GM21447 (cell line): ENCODE results near the gene PLEKHO1.

Source experiments
- ATAC-seq: cut with Tn5 transposase; IDR thresholded peaks from one replicate; pipeline ENCODE4 v1.9.1; 2021; ENCODE audit not compliant: unreplicated experiment

Gene PLEKHO1

GRCh38 chr1:150150133-150151021, 661 bp downstream of the PLEKHO1 start:
- ATAC-seq, result no peak

GRCh38 chr1:150151291-150152181, 1.8 kb downstream of the PLEKHO1 start:
- no peak for ATAC-seq

DNA sequence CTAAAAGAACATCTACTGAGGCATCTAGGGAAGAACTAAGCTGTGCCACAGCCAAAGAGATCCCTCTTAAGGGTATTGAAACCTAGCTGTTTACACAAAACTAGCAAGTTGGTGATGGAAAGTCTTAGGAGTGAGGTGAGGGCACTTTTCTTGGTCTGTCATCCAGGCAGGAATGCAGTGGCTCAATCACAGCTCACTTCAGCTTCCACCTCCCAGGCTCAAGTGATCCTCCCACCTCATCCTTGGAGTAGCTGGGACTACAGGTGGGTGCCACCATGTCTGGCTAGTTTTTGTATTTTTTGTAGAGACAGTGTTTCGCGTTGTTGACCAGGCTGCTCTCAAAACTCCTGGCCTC, 2.4 kb downstream of the PLEKHO1 start:
- no peak for ATAC-seq

DNA sequence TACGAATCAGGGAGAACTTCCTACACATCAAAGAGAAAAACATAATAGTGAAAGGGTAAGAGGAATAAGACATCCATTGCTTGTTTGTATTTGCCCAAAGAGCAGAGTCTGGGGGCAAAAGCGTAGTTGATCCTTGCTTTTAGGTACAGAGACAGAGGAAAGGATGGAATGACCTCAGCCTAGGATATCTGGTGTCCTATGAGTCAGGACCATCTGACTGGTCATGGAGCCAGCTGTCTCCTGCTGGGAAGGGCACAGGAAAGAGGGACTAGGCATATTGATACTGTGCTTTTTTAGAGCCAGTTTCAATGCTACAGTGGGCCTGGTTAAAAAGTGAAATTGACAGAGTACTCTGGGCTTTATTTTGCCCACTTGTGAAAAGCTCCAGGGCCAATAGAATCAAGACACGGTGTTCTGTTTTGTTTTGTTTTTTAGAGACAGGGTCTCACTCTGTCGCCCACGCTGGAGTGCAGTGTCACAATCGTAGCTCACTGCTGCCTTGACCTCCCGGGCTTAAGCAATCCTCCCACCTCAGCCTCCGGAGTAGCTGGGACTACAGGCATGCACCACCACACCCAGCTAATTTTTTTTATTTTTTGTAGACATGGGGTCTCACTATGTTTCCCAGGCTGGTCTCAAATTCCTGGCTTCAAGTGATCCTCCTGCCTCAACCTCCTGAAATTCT, 3.2 kb downstream of the PLEKHO1 start:
- ATAC-seq, result no peak

GRCh38 chr1:150154143-150154542, 4.4 kb downstream of the PLEKHO1 start:
- no peak for ATAC-seq

DNA sequence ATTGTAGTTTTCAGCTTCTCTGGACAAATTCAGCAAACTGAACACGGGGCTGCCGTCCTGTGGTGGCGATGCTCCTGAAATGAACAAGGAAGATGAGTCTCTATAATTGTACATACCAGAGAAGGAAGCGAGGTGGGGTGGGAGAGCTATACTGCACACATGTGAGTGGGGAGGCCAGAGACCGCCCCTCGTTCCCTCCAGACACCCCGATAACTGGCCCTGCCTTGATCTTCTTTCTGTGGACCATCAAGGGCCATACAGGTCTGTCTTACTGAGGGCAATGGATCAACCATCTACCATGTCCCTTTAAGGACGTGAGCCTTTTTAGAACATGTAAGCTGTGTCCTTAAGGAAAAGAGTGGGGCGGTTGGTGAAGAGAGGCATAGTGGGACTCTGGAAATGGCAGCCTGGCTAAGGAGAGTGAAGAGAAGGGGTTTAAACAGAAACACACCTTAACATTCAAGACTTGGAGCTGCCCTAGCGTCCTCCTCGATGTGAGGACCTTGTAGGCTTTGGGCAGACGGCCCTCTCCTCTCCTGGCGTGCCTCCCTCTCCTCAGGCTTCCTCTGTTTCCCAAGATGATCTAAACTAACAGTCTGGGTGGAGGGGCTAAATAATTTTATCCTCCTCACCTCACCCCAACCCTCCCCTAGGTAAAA, 5.8 kb downstream of the PLEKHO1 start:
- ATAC-seq, result no peak

DNA sequence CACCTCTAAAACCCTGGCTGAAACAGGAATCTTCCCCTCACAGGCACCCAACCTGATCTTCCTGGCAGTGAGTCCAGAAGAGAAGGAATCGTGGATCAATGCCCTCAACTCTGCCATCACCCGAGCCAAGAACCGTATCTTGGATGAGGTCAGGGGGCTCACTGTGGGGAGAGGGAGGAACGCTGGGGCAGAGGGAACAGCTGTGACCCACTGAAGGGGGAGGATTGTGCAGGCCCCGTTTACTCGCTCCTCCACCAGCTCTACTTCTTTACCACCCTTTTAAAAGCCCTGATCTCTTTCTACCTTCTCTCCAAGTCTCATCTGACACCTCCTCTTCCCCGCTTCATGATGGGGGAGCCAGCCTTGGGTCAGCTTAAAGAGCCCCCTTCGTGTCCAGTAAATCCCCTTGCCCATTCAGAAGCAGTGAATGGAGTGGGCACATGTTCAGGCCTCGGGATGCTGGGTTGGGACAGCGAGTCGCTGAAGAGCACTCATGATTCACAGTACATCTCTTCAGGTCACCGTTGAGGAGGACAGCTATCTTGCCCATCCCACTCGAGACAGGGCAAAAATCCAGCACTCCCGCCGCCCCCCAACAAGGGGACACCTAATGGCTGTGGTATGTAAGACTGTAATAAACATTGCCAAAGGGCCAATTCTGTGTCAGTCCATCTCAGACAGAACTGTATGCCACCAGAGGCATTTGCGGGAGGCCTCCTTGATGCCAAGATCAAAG, 7.3 kb downstream of the PLEKHO1 start:
- ATAC-seq, result no peak

DNA sequence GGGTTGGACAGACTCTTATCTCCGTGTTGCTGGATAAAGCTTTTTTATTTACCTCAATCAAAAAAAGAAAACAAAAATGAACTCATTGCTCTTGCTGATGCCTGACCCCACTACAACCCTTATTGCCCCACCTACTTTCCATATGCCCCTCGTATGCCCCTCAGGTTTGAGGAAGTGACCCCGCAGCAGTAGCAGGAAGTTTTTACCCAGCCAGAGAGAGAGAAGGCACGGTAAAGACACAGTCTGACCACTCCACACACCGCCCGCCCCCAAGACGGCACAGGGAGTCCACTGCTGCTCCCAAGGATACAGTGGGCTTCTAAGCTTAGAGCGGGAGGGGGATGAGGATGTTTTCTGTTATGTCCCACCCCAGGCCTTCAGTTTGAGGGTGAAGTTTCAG, 9.8 kb downstream of the PLEKHO1 start:
- no peak for ATAC-seq

DNA sequence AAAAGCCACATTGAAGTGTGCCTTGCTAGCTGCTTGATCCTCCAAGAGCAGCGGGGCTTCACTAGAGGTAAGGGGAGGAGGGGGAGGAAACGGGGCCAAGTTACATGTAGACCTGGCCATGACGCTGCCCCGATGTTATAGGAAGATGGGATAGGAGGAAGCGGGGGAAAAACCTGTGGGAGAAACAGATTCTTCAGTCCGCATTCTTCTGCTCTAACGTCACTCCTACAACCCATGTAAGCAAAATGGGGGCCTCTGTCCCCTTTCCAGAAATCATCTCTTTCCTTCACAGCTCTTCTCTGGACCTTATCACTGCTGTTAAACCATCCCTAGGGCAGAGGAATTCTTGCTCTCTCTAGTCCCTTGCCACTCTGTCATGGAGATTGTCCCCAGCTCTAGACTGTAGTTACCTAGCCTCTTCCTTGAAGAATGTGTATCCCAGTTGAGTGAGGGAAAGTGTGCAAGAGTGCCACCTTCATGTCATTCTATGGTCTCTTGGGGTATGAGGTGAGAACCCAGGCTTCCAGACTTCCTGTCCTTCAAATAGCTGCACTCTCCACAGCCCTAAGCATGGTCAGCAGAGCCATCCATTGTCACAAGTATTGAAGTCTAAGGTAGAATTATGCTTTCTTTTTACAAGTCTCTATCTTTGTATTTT, 11.4 kb downstream of the PLEKHO1 start:
- ATAC-seq, result no peak

DNA sequence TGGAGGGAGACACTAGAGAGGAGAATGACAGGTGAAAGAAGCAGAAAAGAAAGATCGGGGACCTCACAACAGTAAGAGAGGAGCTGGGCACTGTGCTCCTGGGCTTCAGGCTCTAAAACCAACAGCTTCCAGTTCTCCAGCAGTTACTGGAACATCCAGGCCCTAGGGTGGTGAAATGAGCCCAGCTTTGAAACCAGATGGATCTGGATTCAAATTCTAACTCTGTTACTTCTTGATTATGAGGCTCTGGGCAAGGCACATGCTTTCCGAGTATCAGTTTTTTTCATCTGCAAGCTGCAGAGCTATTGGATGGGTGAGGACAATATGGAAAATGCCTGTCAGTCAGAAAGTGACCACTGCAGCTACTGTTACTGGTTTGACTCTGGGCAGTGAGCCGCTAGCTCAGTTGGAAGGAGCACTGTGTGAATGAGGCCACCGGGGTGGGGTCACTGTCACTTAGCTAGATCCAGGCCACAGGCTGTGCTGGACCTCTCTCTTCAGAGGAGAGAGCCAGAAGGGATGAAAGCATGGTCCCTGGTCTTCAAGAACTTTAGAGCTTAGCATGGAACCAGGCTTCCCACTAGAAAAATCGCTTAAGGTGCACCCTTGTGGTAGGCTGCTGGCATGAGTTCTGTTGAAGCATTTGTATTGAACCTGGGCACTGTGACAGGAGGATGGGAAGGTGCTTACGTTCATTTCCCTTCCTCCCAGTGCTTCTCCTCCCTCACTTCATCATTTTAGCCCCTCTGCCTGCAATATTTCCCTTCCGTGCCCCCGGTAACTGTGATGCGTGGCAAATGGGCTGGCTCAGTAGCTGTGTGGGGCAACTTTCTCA, 12.2 kb downstream of the PLEKHO1 start:
- ATAC-seq, result no peak

- no peak for ATAC-seq
These were observed 12.8 kb downstream of the PLEKHO1 start for GRCh38 chr1:150162582-150162861.

DNA sequence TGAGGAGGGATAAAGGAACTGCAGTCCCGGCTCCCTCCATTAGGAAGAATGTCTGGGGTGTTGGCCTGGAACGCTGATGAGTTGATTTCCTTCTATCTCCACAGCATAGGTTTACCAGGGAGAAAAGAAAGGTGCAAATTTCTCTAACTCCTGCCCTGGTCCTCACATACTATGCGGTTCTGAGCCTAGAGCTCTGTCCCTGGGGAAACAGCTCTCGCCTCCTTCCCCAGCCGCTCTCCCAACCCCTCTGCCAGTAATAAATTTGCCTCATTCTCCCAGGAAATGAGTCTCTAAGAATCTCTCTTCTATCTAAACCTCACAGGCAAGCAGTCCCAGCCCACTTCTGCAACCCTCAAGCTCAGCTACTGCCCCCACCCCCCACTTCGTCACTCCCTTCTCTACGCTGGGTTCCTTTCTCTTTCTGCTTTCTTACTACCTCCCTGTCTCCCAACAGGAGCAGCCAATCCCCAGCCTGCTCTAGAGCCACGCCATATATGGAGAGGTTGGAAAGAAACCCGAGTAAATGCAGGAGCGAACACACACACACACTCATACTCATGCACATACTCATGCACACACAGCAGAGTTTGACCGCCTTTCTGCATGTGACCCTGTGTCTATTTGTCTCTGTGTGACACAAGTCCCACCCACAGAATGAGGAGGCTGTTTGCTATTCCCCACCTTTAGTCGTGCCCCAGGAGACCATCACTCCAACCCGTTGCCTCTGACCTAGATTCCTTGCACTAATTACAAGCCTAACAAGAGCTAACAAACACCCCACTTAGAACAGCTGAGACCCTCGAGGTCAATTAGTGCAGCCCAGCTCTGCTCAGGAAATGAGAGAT, 13.4 kb downstream of the PLEKHO1 start:
- no peak for ATAC-seq

DNA sequence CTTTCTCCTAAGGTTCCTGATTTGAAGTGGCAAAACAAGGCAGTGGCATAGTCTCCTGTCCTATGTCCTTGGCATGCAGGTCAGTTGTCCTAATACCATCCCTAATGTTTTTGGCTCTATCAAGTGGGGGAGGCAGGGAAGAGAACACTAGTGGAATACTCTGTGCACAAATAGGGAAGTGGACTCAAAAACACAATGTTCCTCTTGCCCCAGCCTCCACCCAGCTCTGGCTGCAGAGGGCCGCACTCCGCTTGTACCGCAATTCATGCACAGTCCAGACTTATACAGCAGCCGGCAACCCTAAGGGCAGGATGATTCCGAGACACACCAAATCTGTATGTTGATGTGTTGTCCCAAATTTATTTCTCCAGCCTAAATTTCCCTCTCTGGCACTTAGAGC, 14.5 kb downstream of the PLEKHO1 start:
- ATAC-seq, result no peak

- no peak for ATAC-seq
These were observed 15.1 kb downstream of the PLEKHO1 start for GRCh38 chr1:150164779-150165178.

- ATAC-seq, result no peak
These were observed 16.2 kb downstream of the PLEKHO1 start for GRCh38 chr1:150165622-150166612.

DNA sequence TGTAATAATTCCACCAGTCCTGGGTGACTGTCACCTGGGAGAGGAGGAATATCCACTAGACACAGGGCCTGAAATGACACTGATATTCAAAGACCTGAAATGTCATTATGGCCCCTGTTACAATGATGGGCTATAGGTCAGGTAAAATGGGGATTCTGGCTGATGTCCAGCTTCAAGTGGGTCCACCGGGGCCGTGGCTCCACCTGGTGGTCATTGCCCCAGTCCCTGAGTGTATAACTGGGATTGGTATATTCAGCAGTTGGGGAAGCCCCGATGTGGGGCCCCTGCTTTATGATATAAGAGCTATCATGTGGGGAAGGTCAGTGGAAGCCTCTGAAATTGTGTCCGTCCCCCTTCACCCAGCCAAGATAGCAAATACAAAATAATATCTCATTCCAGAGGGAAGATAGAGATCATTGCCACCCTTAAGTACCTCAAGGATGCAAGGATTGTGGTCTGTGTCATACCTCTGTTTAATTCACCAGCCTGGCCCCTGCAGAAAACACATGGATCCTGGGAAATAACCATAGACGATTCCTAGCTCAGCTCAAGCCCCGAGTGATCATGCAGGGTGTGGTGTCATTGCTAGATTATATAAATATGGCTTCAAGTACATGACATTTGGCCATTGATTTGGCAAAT, 19.4 kb downstream of the PLEKHO1 start:
- no peak for ATAC-seq

DNA sequence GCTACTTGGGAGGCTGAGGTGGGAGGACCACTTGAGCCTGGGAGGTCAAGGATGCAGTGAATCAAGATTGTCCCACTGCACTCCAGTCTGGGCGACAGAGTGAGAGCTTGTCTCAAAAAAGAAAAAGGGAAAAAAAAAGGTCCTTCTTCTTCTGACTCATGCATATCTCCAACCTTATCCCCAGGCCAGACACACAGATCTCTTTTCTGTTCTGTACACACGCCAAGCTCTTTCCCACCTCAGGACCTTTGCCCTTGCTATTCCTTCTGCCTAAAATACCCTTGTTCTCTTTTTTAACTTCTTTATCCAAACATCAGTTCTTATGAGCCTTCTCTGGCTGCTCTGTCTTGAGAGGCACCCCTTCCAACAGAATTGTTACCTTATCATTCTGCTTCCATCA, 22.1 kb downstream of the PLEKHO1 start:
- no peak for ATAC-seq
